Type B pancreatic cell (in vitro differentiated cells): ENCODE results near the gene FAM171A1. TPM values are rescaled to one million over a fixed set of nuclear protein-coding genes. Genes with fewer than 3 reads are reported as not detected.
A peak's percentile ranks its signal among the peaks of the same experiment; 100 is the strongest.

Experiments used
- DNase-seq: peaks from one replicate; pipeline ENCODE4 v3.0.0; 2021; ENCODE audit warnings: mixed read lengths; ENCODE audit not compliant: unreplicated experiment; ENCODE audit errors: extremely low spot score
- H3K27ac Mint-ChIP-seq: 2 replicates; pipeline ENCODE4 v1.8.0; 2021; ENCODE audit warnings: mild to moderate bottlenecking, mixed read lengths
- H3K27me3 Mint-ChIP-seq: 2 replicates; pipeline ENCODE4 v1.8.0; 2021; ENCODE audit warnings: mixed read lengths
- H3K36me3 Mint-ChIP-seq: 2 replicates; pipeline ENCODE4 v1.8.0; 2021; ENCODE audit warnings: mixed read lengths
- H3K4me1 Mint-ChIP-seq: one replicate; pipeline ENCODE4 v1.8.0; 2021; ENCODE audit warnings: mixed read lengths; ENCODE audit not compliant: unreplicated experiment
- H3K4me3 Mint-ChIP-seq: 2 replicates; pipeline ENCODE4 v1.8.0; 2021; ENCODE audit warnings: mild to moderate bottlenecking, mixed read lengths
- H3K9me3 Mint-ChIP-seq: 2 replicates; pipeline ENCODE4 v1.8.0; 2021; ENCODE audit warnings: mixed read lengths
- total RNA-seq: library from RNA; stranded (reverse); gene quantifications from 2 replicates; pipeline ENCODE4 v1.2.1, GENCODE V29; 2021; ENCODE audit warnings: low replicate concordance
- TF ChIP-seq, protein P1 (sequence below): fragments of 200-600 bp; sonication (generic); conservative IDR thresholded peaks from 2 replicates; pipeline ENCODE4 v1.5.0; 2021; ENCODE audit warnings: antibody characterized with exemption, mild to moderate bottlenecking

FAM171A1 gene
- total RNA-seq, 1 donor from 2014 or later, result 49.3 TPM

DNA sequence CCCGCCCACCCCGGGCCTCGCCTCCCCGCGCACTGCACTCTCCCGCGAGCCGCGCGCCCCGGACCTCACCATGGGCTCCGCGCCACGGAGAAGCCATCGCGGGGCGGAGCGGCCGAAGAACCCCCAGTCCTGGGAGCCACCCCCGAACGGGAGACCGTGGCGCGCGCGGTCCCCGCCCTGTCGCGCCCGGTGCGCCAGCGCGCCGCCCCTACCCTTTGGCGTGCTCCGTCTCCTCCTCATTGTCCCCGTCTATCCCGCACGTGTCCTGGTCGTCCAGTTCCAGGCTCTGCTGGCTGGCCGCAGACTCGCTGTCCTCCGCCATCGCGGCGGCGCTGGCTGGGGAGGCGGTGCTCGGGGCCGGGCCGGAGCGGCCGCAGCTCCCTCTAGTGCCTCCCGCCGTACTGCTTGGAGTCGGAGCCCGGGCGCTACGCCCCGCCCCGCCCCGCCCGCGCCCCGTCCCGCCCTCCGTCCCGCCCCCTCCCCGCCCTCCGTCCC, 202.8 kb downstream of the FAM171A1 start, which contains the start of gene NMT2:
TSS of gene NMT2 (minus strand) at position 403 of the 495 bp plus-strand sequence. CDS start at position 322, 81 bp downstream.
- no peak for DNase-seq
- no peaks in the 10 kb centered on the region for H3K36me3 Mint-ChIP-seq

DNA sequence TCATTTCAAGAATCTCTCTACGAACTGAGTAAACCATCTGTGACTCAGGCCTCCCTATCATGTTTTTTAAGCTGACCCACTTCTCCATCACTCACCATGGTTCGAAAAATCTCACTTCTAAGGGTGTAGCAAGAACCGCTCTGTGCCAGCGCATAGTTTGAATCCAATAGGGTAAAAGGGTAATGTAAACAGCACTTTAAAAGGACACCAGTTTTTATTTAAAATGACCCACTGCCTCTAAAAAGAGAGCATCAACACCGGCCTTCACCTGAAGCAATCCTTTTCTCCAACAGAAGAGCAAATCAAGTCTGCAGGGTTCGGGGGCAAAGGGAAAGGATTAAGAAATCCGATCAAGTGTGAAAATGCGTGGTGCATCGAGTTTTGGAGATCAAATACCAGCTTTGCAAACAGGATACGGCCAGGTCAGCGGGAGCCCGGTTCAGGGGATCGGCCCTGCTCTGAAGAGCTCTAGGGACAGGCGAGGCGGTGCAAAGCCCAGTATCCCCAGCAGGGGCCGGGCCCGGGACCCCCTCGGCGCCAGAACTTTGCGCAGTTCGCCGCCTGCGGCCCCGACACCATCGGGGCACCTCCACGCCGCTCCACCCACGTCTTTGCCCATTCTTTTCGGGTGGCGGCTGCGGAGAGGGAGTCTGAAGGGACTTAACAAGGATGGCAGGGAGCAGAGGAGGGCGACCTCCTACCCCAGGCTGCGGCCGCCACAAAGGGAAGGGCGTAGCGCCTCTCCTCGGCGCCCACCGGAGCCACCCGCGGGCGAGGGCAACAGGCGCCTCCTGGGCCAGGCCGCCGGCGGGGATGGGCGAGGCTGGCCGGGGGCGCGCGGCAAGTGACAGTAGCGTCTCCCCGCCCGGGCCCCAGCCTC, 203.4 kb downstream of the FAM171A1 start:
- H3K9me3 Mint-ChIP-seq, result no peaks in the 10 kb centered on the region
- DNase-seq, result peak; percentile 80
- peaks cover 35% of the 10 kb centered on the region for H3K4me1 Mint-ChIP-seq
- no peaks in the 10 kb centered on the region for H3K27me3 Mint-ChIP-seq
- peak overlapping the region; percentile 82 for H3K27ac Mint-ChIP-seq
- TF ChIP-seq, protein P1, sequence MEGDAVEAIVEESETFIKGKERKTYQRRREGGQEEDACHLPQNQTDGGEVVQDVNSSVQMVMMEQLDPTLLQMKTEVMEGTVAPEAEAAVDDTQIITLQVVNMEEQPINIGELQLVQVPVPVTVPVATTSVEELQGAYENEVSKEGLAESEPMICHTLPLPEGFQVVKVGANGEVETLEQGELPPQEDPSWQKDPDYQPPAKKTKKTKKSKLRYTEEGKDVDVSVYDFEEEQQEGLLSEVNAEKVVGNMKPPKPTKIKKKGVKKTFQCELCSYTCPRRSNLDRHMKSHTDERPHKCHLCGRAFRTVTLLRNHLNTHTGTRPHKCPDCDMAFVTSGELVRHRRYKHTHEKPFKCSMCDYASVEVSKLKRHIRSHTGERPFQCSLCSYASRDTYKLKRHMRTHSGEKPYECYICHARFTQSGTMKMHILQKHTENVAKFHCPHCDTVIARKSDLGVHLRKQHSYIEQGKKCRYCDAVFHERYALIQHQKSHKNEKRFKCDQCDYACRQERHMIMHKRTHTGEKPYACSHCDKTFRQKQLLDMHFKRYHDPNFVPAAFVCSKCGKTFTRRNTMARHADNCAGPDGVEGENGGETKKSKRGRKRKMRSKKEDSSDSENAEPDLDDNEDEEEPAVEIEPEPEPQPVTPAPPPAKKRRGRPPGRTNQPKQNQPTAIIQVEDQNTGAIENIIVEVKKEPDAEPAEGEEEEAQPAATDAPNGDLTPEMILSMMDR, result peak; percentile 77
- H3K36me3 Mint-ChIP-seq, result no peaks in the 10 kb centered on the region
- peak overlapping the region; percentile 97 for H3K4me3 Mint-ChIP-seq

More for the DNA sequence above, 202.8 kb downstream of the FAM171A1 start, which contains the start of gene NMT2:
- peaks cover 35% of the 10 kb centered on the region for H3K4me1 Mint-ChIP-seq
- H3K9me3 Mint-ChIP-seq, result no peaks in the 10 kb centered on the region
- H3K27ac Mint-ChIP-seq, result peak within 1 kb of the TSS; percentile 87
- TF ChIP-seq, protein P1, result no peak
- no peaks in the 10 kb centered on the region for H3K27me3 Mint-ChIP-seq
- H3K4me3 Mint-ChIP-seq, result peak within 1 kb of the TSS; percentile 97

DNA sequence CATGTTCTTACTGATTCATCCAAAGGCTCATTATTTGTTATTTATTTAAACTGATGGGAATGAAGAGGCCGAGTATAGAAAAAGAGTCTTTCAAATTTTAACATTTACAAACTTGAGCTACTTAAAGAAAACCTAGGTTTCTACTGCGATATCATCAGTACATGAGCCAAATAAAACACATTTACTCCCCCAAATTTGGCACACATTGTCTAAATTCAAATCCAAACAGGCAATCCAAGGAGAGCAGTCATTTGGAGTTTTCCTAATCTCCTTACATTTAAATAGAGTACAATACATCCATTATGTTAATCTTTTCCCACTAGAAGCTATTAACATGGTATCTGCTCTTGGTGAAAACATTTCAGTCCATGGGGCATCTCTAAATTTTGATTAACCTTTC, 204.8 kb downstream of the FAM171A1 start:
- Mint-ChIP-seq H3K36me3 (no peaks in the 10 kb centered on the region), H3K27me3 (no peaks in the 10 kb centered on the region), H3K27ac (no peak overlapping the region), H3K4me3 (peak overlapping the region; percentile 97), H3K9me3 (no peaks in the 10 kb centered on the region), H3K4me1 (peaks cover 35% of the 10 kb centered on the region)
- TF ChIP-seq, protein P1, result no peak
- no peak for DNase-seq

DNA sequence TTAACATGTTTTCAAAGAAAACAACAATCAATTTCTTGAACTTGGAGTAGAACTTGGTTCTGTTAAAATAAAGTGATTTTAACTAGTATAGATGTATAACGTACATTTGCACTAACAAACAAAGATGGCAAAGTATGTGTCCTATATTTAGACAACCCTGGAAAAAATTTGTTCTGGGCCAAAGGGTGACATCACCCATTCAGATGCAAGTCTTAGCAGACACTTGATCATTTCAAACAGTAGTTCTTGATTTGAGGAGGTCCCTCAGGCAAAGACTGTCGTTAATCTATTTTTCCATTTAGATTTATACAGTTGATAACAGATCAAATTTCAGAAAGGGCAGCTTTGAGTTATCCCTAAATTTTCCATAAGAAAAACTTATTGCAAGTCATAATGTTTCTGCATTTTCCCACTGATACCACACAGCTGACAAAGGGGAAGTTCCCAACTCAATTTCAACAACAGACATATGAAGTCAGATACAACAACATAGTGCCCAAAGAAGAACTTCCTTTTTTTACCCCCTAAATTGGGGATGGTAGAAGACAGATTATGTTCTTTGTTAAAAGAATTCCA, 207.7 kb downstream of the FAM171A1 start:
- no peak for DNase-seq
- Mint-ChIP-seq H3K27me3 (no peaks in the 10 kb centered on the region), H3K27ac (no peak overlapping the region), H3K36me3 (no peaks in the 10 kb centered on the region), H3K9me3 (no peaks in the 10 kb centered on the region), H3K4me1 (peaks cover 22% of the 10 kb centered on the region), H3K4me3 (no peak overlapping the region)
- TF ChIP-seq, protein P1, result no peak

Other genes starting within 250 kb of the FAM171A1 start
- gene NMT2, start 202.6 kb downstream of the FAM171A1 start, total RNA-seq, result 9.0 and 23.1 TPM in 2 replicates